RKO (cell line): ENCODE results near the gene ZNF667.

Source experiments
- DNase-seq: peaks from one replicate; pipeline ENCODE4 v3.0.0-alpha.2; 2016; ENCODE audit warnings: low spot score

Gene ZNF667

DNA sequence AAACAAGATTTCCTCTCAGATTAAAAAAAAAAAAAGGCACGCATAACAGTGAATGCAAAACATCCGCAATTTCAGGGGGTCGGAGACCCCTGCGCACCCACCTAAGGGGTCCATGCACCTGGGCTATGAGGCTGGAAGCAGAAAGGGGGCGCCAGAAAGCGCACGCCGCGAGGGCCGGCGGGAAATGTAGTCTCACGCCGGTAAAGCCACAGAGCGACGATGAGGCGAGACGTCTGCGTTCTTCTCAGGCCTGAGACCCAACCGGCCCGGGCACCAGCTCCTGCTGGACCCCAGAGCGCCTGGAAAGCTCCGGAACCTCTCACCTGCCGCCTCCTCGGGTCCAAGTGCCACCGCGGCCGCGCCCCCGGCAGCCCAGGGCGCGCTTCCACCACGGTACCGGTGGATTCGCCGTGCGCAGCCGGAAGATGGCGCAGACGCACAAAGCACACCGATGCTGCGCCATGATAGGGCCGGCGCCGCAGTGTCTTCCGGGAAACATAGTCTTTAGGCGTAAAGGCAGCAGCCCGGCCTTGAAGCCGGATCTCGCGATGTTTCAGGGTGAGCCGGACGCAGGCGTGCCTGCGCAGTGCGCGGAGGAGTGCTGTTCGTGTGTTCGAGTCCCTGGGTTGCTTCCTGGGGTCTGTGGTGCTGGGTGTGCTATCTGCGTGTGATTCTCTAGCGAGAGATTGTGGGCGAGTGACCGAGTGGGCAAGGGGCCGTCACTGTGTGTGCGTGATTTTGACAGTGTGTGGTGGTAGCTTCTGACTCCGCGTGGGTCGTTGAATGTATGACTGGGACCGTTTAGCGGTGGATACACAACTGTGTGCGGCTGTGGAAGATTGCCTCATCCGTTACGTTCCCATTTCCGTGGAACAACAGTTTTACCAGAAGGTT is 83.8 kb downstream of the ZNF667 start, which contains the start of gene ZNF582:
TSS of gene ZNF582 (minus strand) at position 416 of the 894 bp plus-strand sequence. CDS start 1,782 bp downstream, outside the sequence.
- DNase-seq, result no peak
